Activated naive CD8-positive, alpha-beta T cell (primary cell): ENCODE data around the gene UBTD1.
"Not testable (repeated sequence)": the region's sequence is repeated elsewhere in the genome, so short reads cannot be mapped to it uniquely, and the experiment has no call there.

Experiments
- H3K27ac Mint-ChIP-seq: one replicate; pipeline ENCODE4 v1.8.0; 2021; ENCODE audit warnings: mixed read lengths
- H3K27me3 Mint-ChIP-seq: one replicate; pipeline ENCODE4 v1.8.0; 2021; ENCODE audit warnings: mixed read lengths
- H3K36me3 Mint-ChIP-seq: one replicate; pipeline ENCODE4 v1.8.0; 2021; ENCODE audit warnings: mixed read lengths
- H3K4me1 Mint-ChIP-seq: one replicate; pipeline ENCODE4 v1.8.0; 2021; ENCODE audit warnings: low read depth, mixed read lengths
- H3K4me3 Mint-ChIP-seq: one replicate; pipeline ENCODE4 v1.8.0; 2021; ENCODE audit warnings: mild to moderate bottlenecking, mixed read lengths
- H3K9me3 Mint-ChIP-seq: one replicate; pipeline ENCODE4 v1.8.0; 2021; ENCODE audit warnings: low read depth, mixed read lengths

UBTD1 gene

DNA sequence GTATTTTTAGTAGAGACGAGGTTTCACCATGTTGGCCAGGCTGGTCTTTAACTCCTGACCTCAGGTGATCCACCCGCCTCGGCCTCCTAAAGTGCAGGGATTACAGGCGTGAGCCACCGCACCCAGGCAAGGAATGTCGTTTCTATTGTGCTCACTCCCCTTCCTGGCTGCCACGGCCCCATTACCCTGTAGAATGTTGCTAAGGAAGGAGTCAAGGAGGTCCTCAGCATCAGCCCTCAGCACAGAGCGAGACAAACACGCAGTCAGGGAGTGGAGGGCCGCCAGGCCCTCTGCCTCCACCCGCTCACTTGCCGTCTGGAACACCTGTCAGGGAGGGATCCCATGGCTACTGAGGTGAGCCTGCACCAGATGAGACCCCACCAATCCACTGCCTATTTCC lies 29.9 kb upstream of the UBTD1 start:
- H3K27ac Mint-ChIP-seq, H3K9me3 Mint-ChIP-seq, H3K27me3 Mint-ChIP-seq, H3K36me3 Mint-ChIP-seq, H3K4me1 Mint-ChIP-seq, H3K4me3 Mint-ChIP-seq: not testable (repeated sequence)

DNA sequence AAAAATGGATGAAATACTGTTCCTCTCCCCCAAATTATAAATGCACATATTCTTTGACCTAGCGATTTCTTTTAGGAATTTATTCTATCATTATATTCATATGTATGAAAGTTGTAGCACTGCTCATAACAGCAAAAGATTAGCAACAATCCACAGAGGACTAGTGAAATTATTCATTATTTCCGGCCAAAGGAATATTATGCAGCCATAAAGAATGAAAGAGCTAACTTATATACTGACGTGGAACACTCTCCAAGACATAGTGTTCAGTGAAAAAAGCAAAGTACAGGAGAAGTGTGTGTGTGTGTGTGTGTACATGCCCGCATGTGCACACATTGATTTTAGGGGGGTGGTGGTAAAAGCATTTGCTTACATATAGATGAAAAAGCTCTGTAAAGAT lies 23.8 kb upstream of the UBTD1 start:
- Mint-ChIP-seq H3K27ac (no peak overlapping the region), H3K4me1 (peaks cover 6% of the 10 kb centered on the region), H3K27me3 (no peaks in the 10 kb centered on the region), H3K36me3 (peaks cover 14% of the 10 kb centered on the region), H3K9me3 (no peaks in the 10 kb centered on the region), H3K4me3 (no peak overlapping the region)

DNA sequence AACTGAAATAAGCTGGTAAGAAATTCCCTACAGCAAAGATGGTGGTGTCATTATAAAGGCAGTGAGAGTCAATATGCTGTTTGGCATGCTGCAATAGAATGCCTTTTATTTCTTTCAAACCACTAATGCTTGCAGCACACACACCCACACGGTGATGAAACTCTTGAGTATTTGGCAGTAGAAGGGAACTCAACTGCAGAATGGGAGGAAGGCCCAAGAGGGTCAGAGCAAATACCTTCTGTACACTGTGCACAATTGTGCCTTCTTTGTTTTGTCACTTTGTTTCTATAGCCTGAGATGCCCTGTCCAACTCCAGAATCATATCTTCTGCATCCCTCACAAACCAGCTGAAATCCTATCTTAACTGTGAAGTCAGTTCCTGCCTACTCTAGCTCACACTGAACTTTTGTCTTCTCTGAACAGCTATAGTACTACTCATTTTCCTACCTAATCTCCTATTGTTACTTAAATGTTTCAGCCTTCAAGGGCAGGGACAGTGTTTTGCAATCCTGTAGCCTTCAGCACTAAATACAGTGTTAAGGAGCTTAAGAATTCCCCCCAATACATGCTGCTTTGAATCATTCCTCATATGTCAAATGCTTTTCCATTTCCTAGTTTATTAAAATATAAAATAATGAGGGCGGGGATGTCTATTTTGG lies 22.7 kb upstream of the UBTD1 start:
- H3K27me3 Mint-ChIP-seq: no peaks in the 10 kb centered on the region
- H3K27ac Mint-ChIP-seq: peak overlapping the region; percentile 0
- H3K4me1 Mint-ChIP-seq: peaks cover 6% of the 10 kb centered on the region
- H3K4me3 Mint-ChIP-seq: no peak overlapping the region
- peaks cover 14% of the 10 kb centered on the region for H3K36me3 Mint-ChIP-seq
- H3K9me3 Mint-ChIP-seq: no peaks in the 10 kb centered on the region

DNA sequence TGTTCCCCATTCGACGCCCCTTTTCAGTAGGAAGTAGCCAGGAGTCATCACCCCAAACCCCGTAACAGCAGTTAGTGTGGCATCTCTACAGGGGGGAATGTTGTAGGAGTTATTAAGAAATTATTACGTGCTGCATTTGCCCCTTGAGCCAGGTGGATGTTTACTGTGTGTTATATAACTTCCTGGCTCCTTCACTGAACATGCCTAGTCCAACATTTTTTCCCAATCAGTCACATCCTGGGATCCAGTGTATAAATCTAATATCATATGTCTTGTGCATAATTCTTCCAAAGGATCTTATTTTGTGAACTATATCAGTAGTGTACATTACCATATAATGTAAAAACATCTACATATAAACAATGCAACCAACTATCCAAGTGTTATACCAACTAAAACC lies 19.3 kb upstream of the UBTD1 start:
- H3K4me3 Mint-ChIP-seq, H3K9me3 Mint-ChIP-seq, H3K27me3 Mint-ChIP-seq, H3K4me1 Mint-ChIP-seq, H3K27ac Mint-ChIP-seq: not testable (repeated sequence)
- H3K36me3 Mint-ChIP-seq: peaks cover 14% of the 10 kb centered on the region

DNA sequence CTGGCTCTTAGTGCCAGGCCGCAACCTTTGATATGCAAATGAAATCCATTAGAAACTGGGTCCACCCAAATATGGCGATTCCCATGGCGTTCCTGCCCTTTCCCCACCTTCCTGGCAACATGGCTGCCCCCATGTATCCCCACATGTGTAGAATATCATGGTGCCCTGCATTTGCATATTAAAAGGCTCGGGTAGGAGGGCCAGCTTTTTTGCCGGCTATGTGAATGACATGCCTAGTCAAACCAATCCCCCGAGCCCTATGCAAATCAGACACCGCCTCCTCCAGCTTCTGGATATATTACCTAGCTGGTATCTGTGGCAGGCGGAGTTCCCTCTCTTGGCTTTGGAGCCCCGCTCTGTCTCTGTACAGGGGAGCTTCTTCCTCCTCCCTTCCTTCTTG lies 18.8 kb upstream of the UBTD1 start:
- peaks cover 6% of the 10 kb centered on the region for H3K4me1 Mint-ChIP-seq
- no peaks in the 10 kb centered on the region for H3K9me3 Mint-ChIP-seq
- no peak overlapping the region for H3K27ac Mint-ChIP-seq
- H3K27me3 Mint-ChIP-seq: no peaks in the 10 kb centered on the region
- H3K4me3 Mint-ChIP-seq: no peak overlapping the region
- peaks cover 12% of the 10 kb centered on the region for H3K36me3 Mint-ChIP-seq

DNA sequence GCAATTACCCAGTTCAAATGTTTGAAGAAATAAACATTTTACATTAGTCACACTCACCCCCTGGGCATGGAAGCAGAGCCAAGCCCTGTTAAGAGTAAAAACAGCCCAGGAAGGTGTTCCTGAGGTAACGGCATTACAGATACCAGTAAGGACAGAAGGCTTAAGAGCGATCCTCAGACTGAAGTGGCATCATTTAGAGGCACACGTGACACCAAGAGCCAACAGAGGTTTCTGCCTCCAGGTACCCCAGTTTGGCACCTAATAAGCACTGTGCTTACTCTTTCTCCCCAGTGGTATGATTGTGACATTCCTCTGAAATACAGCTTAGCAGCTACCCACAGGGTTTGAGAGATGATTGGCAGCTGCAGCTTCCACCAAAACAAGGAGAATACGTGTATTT lies 17.7 kb upstream of the UBTD1 start:
- no peak overlapping the region for H3K4me3 Mint-ChIP-seq
- peaks cover 10% of the 10 kb centered on the region for H3K4me1 Mint-ChIP-seq
- H3K9me3 Mint-ChIP-seq: no peaks in the 10 kb centered on the region
- H3K36me3 Mint-ChIP-seq: peaks cover 4% of the 10 kb centered on the region
- H3K27ac Mint-ChIP-seq: no peak overlapping the region
- H3K27me3 Mint-ChIP-seq: no peaks in the 10 kb centered on the region

DNA sequence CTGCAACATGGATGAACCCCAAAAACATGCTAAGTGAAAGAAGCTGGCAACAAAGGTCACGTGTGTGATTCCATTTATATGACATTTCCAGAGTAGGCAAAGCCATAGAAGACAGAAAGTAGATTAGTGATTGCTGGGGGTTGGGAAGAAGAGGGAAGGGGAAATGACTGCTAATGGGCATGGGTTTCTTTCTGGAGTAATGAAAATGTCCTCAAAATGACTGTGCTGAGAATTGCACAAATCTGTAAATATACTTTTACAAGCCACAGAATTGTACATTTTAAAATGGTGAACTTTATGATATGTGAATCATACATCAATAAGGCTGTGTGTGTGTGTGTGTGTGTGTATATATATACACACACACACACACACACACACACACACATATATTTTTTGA lies 16.3 kb upstream of the UBTD1 start:
- H3K27ac Mint-ChIP-seq: peak overlapping the region; percentile 75
- no peaks in the 10 kb centered on the region for H3K27me3 Mint-ChIP-seq
- H3K4me3 Mint-ChIP-seq: no peak overlapping the region
- H3K4me1 Mint-ChIP-seq: peaks cover 9% of the 10 kb centered on the region
- peaks cover 2% of the 10 kb centered on the region for H3K36me3 Mint-ChIP-seq
- H3K9me3 Mint-ChIP-seq: no peaks in the 10 kb centered on the region

DNA sequence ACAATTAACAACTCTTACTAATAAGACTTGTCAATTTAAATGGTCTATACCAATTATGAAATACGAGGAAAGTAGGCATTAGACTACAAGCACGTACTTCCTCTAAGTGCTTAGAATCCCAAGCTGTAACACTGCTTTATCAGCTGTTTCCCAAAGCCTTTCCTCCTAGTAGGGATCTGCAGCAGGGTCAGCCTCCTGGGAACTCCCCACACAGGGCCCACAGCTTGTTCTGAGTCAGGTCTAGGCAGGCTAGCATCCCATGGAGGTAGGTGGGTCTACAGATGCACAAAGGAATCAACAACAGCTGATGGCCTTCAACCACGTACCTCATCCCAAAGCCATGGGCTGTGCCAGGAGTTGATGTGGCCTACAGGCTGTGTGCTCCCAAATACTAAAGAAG lies 15.2 kb upstream of the UBTD1 start:
- no peaks in the 10 kb centered on the region for H3K27me3 Mint-ChIP-seq
- no peak overlapping the region for H3K27ac Mint-ChIP-seq
- no peaks in the 10 kb centered on the region for H3K36me3 Mint-ChIP-seq
- no peaks in the 10 kb centered on the region for H3K9me3 Mint-ChIP-seq
- no peak overlapping the region for H3K4me3 Mint-ChIP-seq
- H3K4me1 Mint-ChIP-seq: peaks cover 12% of the 10 kb centered on the region

DNA sequence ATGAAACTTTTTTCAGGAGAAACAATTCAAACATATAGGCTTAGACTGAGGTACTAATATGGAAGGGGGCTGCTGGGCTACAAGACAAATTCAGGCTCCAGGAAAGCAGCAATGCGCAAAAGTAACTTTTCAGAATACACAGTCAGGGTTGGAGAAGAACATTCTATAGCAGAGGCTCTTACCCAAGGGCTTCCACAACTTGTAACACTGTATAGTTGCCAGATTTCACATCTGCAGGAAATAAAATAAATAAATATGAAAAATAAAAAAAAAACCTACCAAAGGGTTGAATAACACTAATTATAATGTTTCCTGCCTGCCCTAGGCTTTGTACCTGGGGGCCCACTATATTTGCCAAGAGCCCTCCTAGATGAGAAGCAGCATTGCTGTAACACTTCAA lies 14.8 kb upstream of the UBTD1 start:
- Mint-ChIP-seq H3K4me3 (no peak overlapping the region), H3K27me3 (no peaks in the 10 kb centered on the region), H3K27ac (no peak overlapping the region), H3K4me1 (peaks cover 14% of the 10 kb centered on the region), H3K36me3 (no peaks in the 10 kb centered on the region), H3K9me3 (no peaks in the 10 kb centered on the region)

DNA sequence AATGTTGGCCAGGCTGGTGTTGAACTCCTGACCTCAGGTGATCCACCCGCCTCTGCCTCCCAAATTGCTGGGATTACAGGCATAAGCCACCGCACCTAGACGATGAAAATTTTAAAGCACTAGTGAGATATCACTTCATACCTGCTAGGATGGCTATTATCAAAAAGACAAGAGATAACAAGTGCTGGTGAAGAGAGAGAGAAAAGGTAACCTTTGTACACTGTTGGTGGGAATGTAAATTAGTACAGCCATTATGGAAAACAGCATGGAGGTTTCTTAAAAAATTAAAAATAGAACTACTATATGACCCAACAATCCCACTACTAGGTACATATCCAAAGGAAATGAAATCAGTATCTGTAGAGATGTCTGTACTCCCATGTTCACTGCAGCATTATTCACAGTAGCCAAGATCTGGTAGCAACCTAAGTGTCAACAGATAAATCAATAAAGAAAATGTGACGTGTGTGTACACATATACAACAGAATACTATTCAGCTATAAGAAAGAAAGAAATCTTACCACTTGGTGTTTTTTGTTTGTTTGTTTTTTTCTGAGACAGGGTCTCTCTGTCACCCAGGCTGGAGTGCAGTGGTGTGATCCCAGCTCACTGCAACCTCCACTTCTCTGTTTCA lies 13.0 kb upstream of the UBTD1 start:
- no peak overlapping the region for H3K27ac Mint-ChIP-seq
- H3K9me3 Mint-ChIP-seq: no peaks in the 10 kb centered on the region
- no peak overlapping the region for H3K4me3 Mint-ChIP-seq
- H3K4me1 Mint-ChIP-seq: peaks cover 31% of the 10 kb centered on the region
- H3K36me3 Mint-ChIP-seq: no peaks in the 10 kb centered on the region
- no peaks in the 10 kb centered on the region for H3K27me3 Mint-ChIP-seq

DNA sequence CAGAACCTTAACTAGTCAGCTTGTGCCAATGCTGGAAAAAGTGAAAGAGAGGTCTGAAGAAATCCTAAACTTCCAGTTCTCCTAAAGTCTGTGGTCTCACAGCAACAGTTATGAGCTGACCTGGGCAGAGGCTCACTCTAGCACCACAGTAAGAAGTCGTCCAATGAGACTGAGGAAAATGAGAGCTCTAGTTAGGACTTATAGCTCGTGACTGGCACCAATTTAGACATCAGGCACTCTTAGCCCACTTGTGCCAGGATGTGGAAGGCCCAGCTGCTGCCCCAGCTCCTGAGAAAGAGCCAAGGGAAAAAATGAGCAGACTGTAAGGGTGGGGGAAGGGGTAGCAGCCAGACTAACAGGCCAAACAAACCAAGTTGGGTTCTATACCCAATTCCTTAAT lies 8.1 kb upstream of the UBTD1 start:
- Mint-ChIP-seq H3K4me3 (no peak overlapping the region), H3K36me3 (no peaks in the 10 kb centered on the region), H3K27ac (peak overlapping the region; percentile 17), H3K4me1 (peaks cover 57% of the 10 kb centered on the region), H3K9me3 (no peaks in the 10 kb centered on the region), H3K27me3 (no peaks in the 10 kb centered on the region)

DNA sequence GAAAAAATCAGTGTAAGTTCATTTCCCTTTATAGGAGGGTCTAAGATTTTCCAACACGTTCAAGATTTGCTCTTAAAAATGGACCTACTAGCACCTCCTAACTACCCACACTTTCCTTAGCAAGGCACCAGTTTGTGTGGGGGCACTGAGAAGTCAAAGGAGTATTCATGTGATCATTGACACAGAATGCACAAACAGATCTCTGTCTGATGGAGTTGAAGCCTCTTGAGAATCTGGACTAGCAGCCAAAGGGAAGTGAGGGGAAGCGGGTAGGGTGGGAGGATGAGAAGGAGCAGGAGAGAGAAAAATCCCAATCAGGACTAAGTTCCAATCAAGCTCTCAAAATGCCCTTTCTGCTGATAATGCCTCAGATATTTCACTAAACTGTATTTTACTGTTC lies 4.6 kb upstream of the UBTD1 start:
- Mint-ChIP-seq H3K36me3 (no peaks in the 10 kb centered on the region), H3K27me3 (no peaks in the 10 kb centered on the region), H3K27ac (no peak overlapping the region), H3K4me1 (peaks cover 59% of the 10 kb centered on the region), H3K4me3 (peak overlapping the region; percentile 38), H3K9me3 (no peaks in the 10 kb centered on the region)

DNA sequence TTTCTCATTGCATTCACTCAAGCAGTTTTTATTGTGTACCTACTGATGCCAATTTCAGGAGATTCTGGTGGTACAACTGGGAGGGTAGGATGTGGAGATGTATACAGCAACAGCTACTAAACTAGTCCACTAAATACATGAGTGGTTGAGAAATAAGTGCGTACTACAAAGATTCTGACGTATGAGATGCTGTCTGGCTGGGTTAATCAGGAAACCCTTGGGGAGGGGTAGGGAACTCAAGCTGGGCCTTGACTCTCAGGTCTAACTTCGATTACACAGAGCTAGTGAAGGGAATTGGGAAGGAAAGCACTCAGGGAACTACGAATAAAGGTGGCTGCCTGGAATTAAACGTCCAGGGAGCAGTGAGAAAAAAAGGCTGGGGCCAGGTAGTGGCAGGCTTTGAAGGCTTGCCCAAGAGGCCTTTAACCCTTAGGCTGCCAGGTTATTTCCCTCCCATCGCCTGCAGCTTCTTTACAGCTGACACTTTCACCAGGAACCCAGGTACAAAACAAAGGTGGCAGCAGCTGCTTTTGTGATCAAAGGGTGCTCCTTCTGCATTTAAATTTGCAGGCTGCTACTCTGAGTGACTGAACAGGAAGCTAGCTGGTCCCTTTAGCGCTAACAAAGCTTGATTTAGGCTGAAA lies 3.7 kb upstream of the UBTD1 start:
- H3K27me3 Mint-ChIP-seq: peaks cover under 1% of the 10 kb centered on the region
- peak overlapping the region; percentile 62 for H3K27ac Mint-ChIP-seq
- peaks cover 57% of the 10 kb centered on the region for H3K4me1 Mint-ChIP-seq
- peak overlapping the region; percentile 56 for H3K4me3 Mint-ChIP-seq
- no peaks in the 10 kb centered on the region for H3K9me3 Mint-ChIP-seq
- H3K36me3 Mint-ChIP-seq: no peaks in the 10 kb centered on the region

DNA sequence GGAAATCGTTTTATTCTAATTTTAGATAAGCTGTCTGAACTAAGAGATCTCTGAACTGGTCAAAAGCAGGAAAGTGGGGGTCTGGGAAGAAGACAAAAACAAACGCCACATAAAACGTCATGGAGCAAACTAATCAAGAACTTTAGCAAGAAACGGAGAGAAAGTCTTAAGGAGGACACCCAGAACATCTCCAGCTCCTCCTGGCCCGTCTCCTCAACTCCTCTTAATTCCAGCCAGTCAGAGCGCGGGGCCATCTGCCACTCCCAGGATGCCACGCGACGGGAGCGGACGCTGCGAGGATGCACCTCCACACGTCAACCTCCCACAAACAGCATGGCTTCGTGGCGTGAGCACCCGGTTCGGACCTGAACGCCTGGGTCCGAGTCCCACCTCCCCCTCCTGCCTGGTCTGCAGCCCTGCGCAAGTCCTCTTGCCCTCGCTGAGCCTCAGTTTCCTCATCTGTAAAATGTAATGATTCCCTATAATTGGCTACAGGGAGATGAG lies 1.1 kb upstream of the UBTD1 start:
- H3K9me3 Mint-ChIP-seq: no peaks in the 10 kb centered on the region
- H3K36me3 Mint-ChIP-seq: no peaks in the 10 kb centered on the region
- peaks cover 13% of the 10 kb centered on the region for H3K27me3 Mint-ChIP-seq
- peak overlapping the region; percentile 98 for H3K27ac Mint-ChIP-seq
- peaks cover 57% of the 10 kb centered on the region for H3K4me1 Mint-ChIP-seq
- peak overlapping the region; percentile 94 for H3K4me3 Mint-ChIP-seq

DNA sequence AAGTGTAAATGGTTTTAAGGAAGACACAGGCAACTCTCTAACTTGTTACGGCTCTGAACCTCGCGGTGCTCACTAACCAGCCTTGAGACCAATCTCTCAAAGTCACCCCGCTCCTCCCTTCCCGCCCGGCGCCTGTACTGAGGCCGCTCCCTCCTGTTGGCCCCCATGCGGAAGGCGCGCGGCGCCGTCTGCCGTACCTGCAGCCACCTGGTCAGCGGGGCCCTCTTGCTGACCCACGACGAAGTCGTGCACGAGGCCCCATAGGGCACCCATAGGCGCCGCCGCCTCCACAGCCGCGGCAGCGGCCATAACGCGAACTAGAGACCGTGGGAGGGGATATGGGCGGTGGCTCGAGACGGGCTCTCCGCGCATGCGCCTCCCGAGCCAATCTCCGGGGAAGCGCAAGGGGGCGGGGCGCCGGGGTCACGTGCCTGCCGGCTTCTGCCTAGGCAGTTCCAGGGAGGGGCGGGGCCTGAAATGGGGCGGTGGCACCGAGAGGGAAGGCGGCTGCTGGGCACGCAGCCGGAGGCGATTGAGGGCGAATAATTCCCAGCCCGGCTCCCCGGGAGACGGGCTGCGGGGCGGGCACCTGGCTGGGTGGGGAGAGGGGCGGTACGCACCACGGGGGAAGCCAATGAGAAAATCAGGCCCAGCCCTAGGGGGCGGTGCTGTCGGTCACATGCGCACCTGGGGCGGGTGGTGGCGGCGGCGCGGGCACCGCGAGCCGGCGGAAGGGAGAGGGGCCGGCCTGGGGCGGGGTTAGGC lies 466 bp upstream of the UBTD1 start, which contains the start of gene MMS19:
TSS of gene MMS19 (minus strand) at position 347 of the 765 bp plus-strand sequence. CDS start at position 309, 38 bp downstream.
- Mint-ChIP-seq H3K9me3 (no peaks in the 10 kb centered on the region), H3K4me3 (peak within 1 kb of the TSS; percentile 94), H3K36me3 (no peaks in the 10 kb centered on the region), H3K4me1 (peaks cover 56% of the 10 kb centered on the region), H3K27me3 (peaks cover 13% of the 10 kb centered on the region), H3K27ac (peak within 1 kb of the TSS; percentile 98)
